K562 (cell line): ENCODE data around the gene ILK. TPM values are rescaled to one million over a fixed set of nuclear protein-coding genes. Genes with fewer than 3 reads are reported as not detected.

ENCODE experiments used
- ATAC-seq: fragments of 200-7000 bp; cut with Tn5 transposase; 3 replicates; pipeline ENCODE4 v1.9.1; 2020; ENCODE audit warnings: moderate library complexity
- BruUV-seq: library from RNA; stranded (reverse); fragments of 400-500 nt; replicated peaks from 2 replicates; lab custom pipeline; 2021; lab: Mats Ljungman, UMichigan
- CTCF ChIA-PET: fragments of 300-600 bp; formaldehyde crosslinking; extraction: SDS; loops from one replicate; lab custom pipeline; 2021; ENCODE audit warnings: low intra/inter-chr PET ratio; lab: Yijun Ruan, JAX
- POLR2A ChIA-PET: fragments of 300-600, 350-650 bp; sonication (Branson Sonifier 250); formaldehyde crosslinking; extraction: SDS; loops from one replicate; lab custom pipeline; 2021; ENCODE audit warnings: antibody characterized with exemption, inconsistent platforms; lab: Yijun Ruan, JAX
- DNase-seq, 4 experiments: peaks; one replicate each; pipeline versions ENCODE4 v3.0.0 to v3.0.0-alpha.2; 2011 to 2018; ENCODE audit warnings: low spot score in 3 of 4, mixed read lengths in 3 of 4; ENCODE audit errors: extremely low read depth in 1 of 4
- FAIRE-seq: peaks from 2 replicates; lab custom pipeline; 2011; peaks lifted over from hg19 to GRCh38; lab: Jason Lieb, UNC
- H2AFZ ChIP-seq: 2 replicates; pipeline ENCODE4 v1.6.0; 2011; ENCODE audit warnings: low read depth, low read length, control low read depth, inconsistent platforms
- H3K27ac ChIP-seq: fragments of 200-600 bp; 3 replicates; pipeline ENCODE4 v1.8.0; 2011; ENCODE audit warnings: low read depth, mild to moderate bottlenecking, control low read depth, inconsistent platforms, low read length, moderate library complexity, mixed read lengths; ENCODE audit errors: extremely low read depth
- H3K27me3 ChIP-seq, 2 experiments: fragments of 300-600 bp in 1 of 2; 2 replicates in 1 of 2; 3 replicates in 1 of 2; pipeline versions ENCODE4 v1.6.0 to v1.8.0; 2011; ENCODE audit warnings: inconsistent platforms in 2 of 2, low read length in 2 of 2, mild to moderate bottlenecking in 1 of 2, mixed read lengths in 1 of 2, moderate library complexity in 1 of 2; ENCODE audit not compliant: control insufficient read depth in 2 of 2, insufficient read depth in 2 of 2
- H3K36me3 ChIP-seq: fragments of 300-600 bp; 3 replicates; pipeline ENCODE4 v1.8.0; 2011; ENCODE audit warnings: mild to moderate bottlenecking, low read length, inconsistent platforms; ENCODE audit not compliant: control insufficient read depth, insufficient read depth
- H3K4me1 ChIP-seq, 2 experiments: fragments of 200-600 bp in 1 of 2; replicated peaks in 1 of 2; 2 replicates in 1 of 2; 3 replicates in 1 of 2; pipeline versions ENCODE4 v1.5.1 to v1.8.0; 2011; ENCODE audit warnings: inconsistent platforms in 2 of 2, low read length in 2 of 2, mild to moderate bottlenecking in 1 of 2, mixed read lengths in 1 of 2, moderate library complexity in 1 of 2; ENCODE audit not compliant: control insufficient read depth in 2 of 2, insufficient read depth in 2 of 2
- H3K4me2 ChIP-seq: 2 replicates; pipeline ENCODE4 v1.6.1; 2011; ENCODE audit warnings: low read length, control low read depth, inconsistent platforms, mixed read lengths; ENCODE audit not compliant: insufficient read depth
- H3K4me3 ChIP-seq: fragments of 200-600 bp; sonication (generic), shearing (Covaris generic); 2 replicates; pipeline ENCODE4 v1.5.1; 2016; ENCODE audit warnings: control low read depth, inconsistent platforms
- H3K79me2 ChIP-seq: fragments of 200-600 bp; 3 replicates; pipeline ENCODE4 v1.8.0; 2011; ENCODE audit warnings: low read length, inconsistent platforms; ENCODE audit not compliant: control insufficient read depth, insufficient read depth
- H3K9ac ChIP-seq, 2 experiments: 2 replicates each; pipeline versions ENCODE4 v1.6.0 to v1.6.1; 2011; ENCODE audit warnings: low read depth in 2 of 2, low read length in 2 of 2, control low read depth in 1 of 2, inconsistent platforms in 1 of 2, mild to moderate bottlenecking in 1 of 2, mixed read lengths in 1 of 2; ENCODE audit not compliant: insufficient read depth in 1 of 2
- H3K9me1 ChIP-seq: one replicate; pipeline ENCODE4 v1.6.0; 2011; ENCODE audit warnings: inconsistent platforms, mild to moderate bottlenecking, low read length, moderate library complexity; ENCODE audit not compliant: control insufficient read depth, insufficient read depth
- H3K9me3 ChIP-seq: replicated peaks from 2 replicates; pipeline ENCODE4 v1.5.1; 2011; ENCODE audit warnings: low read depth, low read length, inconsistent platforms; ENCODE audit not compliant: control insufficient read depth, insufficient read depth
- H4K20me1 ChIP-seq: replicated peaks from 2 replicates; pipeline ENCODE4 v1.6.1; 2011; ENCODE audit warnings: low read length, inconsistent platforms, mixed read lengths; ENCODE audit not compliant: control insufficient read depth, insufficient read depth
- CBX3 ChIP-seq, 2 experiments: IDR thresholded peaks; 1 replicate in 1 of 2; 2 replicates in 1 of 2; pipeline ENCODE4 v1.6.1; 2012; ENCODE audit warnings: inconsistent platforms in 2 of 2, low read length in 2 of 2, borderline replicate concordance in 1 of 2, control low read depth in 1 of 2
- CREB3L1 ChIP-seq: fragments of 450-650 bp; IDR thresholded peaks from 2 replicates; pipeline ENCODE4 v1.6.1; 2014; ENCODE audit warnings: low read depth, mild to moderate bottlenecking, moderate library complexity, borderline replicate concordance
- FOSL1 ChIP-seq: fragments of 200-800 bp; sonication (Bioruptor generic); conservative IDR thresholded peaks from 2 replicates; pipeline ENCODE4 v1.6.1; 2016; ENCODE audit warnings: missing genetic modification characterization, missing compliant biosample characterization
- HCFC1 ChIP-seq: IDR thresholded peaks from 2 replicates; pipeline ENCODE4 v1.6.1; 2012; ENCODE audit warnings: low read depth, low read length, improper control_type of control experiment
- HDAC6 ChIP-seq: IDR thresholded peaks from 2 replicates; pipeline ENCODE4 v1.6.1; 2012; ENCODE audit warnings: low read depth, mild to moderate bottlenecking, control low read depth, inconsistent platforms, low read length, moderate library complexity
- HNRNPH1 ChIP-seq: fragments of 200-400 bp; formaldehyde crosslinking; optimal IDR thresholded peaks from 2 replicates; pipeline ENCODE3; 2017; ENCODE audit warnings: low read depth, mild to moderate bottlenecking, low read length, moderate library complexity
- HNRNPLL ChIP-seq: fragments of 200-400 bp; formaldehyde crosslinking; IDR thresholded peaks from 2 replicates; pipeline ENCODE4 v1.6.1; 2017; ENCODE audit warnings: low read length, low read depth, mild to moderate bottlenecking; ENCODE audit not compliant: poor library complexity, severe bottlenecking
- LARP7 ChIP-seq: fragments of 450-650 bp; IDR thresholded peaks from 2 replicates; pipeline ENCODE4 v1.6.1; 2016
- MTA2 ChIP-seq: fragments of 450-650 bp; IDR thresholded peaks from 2 replicates; pipeline ENCODE4 v1.6.1; 2016; ENCODE audit warnings: low read depth
- PCBP2 ChIP-seq: fragments of 200-400 bp; formaldehyde crosslinking; IDR thresholded peaks from 2 replicates; pipeline ENCODE4 v1.6.1; 2018; ENCODE audit warnings: low read length, low read depth, mild to moderate bottlenecking, moderate library complexity; ENCODE audit not compliant: poor library complexity, severe bottlenecking
- PHB ChIP-seq: fragments of 250-450 bp; sonication (Bioruptor Pico); IDR thresholded peaks from 2 replicates; pipeline ENCODE4 v1.5.0; 2021
- PTBP1 ChIP-seq: fragments of 200-400 bp; formaldehyde crosslinking; IDR thresholded peaks from 2 replicates; pipeline ENCODE4 v1.6.1; 2017; ENCODE audit warnings: low read depth, low read length
- RBM25 ChIP-seq: fragments of 200-400 bp; formaldehyde crosslinking; IDR thresholded peaks from 2 replicates; pipeline ENCODE4 v1.6.1; 2018; ENCODE audit warnings: low read length, low read depth, moderate library complexity; ENCODE audit not compliant: severe bottlenecking
- SREBF1 ChIP-seq: fragments of 150-350 bp; IDR thresholded peaks from 2 replicates; pipeline ENCODE4 v1.6.1; 2014; ENCODE audit warnings: antibody characterized with exemption, low read depth, low read length, borderline replicate concordance
- TBL1XR1 ChIP-seq, 2 experiments: IDR thresholded peaks; 2 replicates each; pipeline ENCODE4 v1.6.1; 2012; ENCODE audit warnings: improper control_type of control experiment in 2 of 2, low read length in 2 of 2, mild to moderate bottlenecking in 1 of 2
- TBP ChIP-seq: optimal IDR thresholded peaks from 2 replicates; pipeline ENCODE3; 2011; ENCODE audit warnings: low read depth, low read length, improper control_type of control experiment
- ZBTB8A ChIP-seq: fragments of 450-650 bp; IDR thresholded peaks from 2 replicates; pipeline ENCODE4 v1.6.1; 2018; ENCODE audit warnings: mild to moderate bottlenecking, moderate library complexity; ENCODE audit not compliant: partially characterized antibody
- ZNF274 ChIP-seq: IDR thresholded peaks from 2 replicates; pipeline ENCODE4 v1.6.1; 2011; ENCODE audit warnings: low read depth, mild to moderate bottlenecking, low read length, moderate library complexity, borderline replicate concordance
- ZNF398 ChIP-seq: fragments of 250-450 bp; sonication (Bioruptor Pico); IDR thresholded peaks from 2 replicates; pipeline ENCODE4 v1.8.0; 2021; ENCODE audit warnings: moderate library complexity, mild to moderate bottlenecking, inconsistent platforms
- ZZZ3 ChIP-seq: fragments of 450-650 bp; IDR thresholded peaks from 2 replicates; pipeline ENCODE4 v1.6.1; 2016; ENCODE audit warnings: antibody characterized with exemption, mild to moderate bottlenecking, moderate library complexity
- WGBS: fragments of 100-300 bp; shearing (Covaris generic); methylation state at CpG from one replicate; pipeline ENCODE4 v1.1.6; 2016; ENCODE audit warnings: low coverage, mixed read lengths; ENCODE audit not compliant: insufficient coverage; ENCODE audit errors: missing lambda C conversion rate; 5-methylcytosine and 5-hydroxymethylcytosine counted together
- in situ Hi-C: fragments of 300-500 bp; cut with MboI; formaldehyde crosslinking; loops from 4 replicates; pipeline ENCODE4 v1.15.0; 2018; ENCODE audit warnings: inconsistent platforms, mixed read lengths
- intact Hi-C: fragments of 100-400 bp; cut with micrococcal nuclease; formaldehyde crosslinking; loops from 2 replicates; pipeline ENCODE4 v1.14.2; 2022
- polyA plus RNA-seq, 8 experiments: library from polyadenylated mRNA; depleted of rRNA in 4 of 8; stranded (reverse) in 5 of 8; unstranded in 3 of 8; fragments of >200 nt; fragmentation: Nextera tagmentation in 2 of 8; fragmentation: Illumina TruSeq in 1 of 8; extraction: Ambion mirVana in 2 of 8; extraction: Trizol in 1 of 8; gene quantifications; 2 replicates each; pipeline versions ENCODE4 v1.2.1 to v1.2.3, GENCODE V29; 2011 to 2014; ENCODE audit warnings: inconsistent platforms in 1 of 8, missing spikeins in 1 of 8
- total RNA-seq, 7 experiments: library from RNA; depleted of rRNA in 6 of 7; stranded (reverse); fragments of >200 nt in 6 of 7; fragmentation: Illumina TruSeq in 2 of 7; extraction: Trizol in 2 of 7; gene quantifications; 2 replicates each; pipeline versions ENCODE4 v1.2.1 to v1.2.3, GENCODE V29; 2011 to 2021; ENCODE audit warnings: low replicate concordance in 1 of 7

The ILK gene
- total and polyA plus RNA-seq, 9 of the 15 experiments (the other 6 are each of a cell fraction or from before 2014, with no cell fraction given): 43.3 to 95.9 (median 58.9) TPM

DNA sequence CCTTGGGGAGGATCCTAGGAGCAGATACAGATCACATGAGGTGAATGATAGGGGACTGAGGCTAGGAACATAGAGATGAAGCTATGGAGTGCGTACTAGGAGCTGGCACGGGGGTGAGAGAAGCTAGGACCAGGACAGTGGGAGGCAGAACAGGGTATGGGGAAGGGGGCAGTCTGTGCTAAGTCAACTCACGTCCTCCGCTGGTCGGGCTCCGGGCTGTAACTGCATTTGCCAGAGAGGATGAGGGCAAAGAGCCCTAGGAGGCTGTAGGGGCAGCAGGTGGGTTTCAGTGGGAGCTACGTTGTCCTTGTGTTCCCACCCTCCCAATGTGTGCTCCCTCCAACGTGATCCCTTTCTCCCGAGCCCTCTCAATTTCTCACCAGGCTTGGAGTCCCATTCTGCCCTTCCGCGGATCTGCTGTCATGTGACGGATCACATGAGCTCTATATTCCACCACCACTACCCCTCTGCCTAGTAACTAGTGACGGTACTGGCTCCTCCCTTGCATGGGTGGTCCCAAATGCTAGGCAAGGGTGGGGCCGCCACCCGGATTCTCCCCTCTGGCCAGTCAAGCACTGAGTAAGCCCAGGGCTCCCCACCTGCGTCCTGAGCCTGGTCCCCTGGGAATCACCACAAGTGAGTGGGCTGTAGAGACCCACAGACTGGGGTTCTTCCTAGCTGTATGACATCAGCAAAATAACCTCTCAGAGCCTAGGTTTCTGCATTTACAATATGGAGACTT, 15.6 kb downstream of the ILK start, which contains the start of gene TPP1:
Gene TPP1, minus strand, starts transcription at position 419 of the 742 bp plus-strand sequence. Its CDS starts 22 bp downstream, at position 397.
- Histone ChIP-seq H3K4me3 (peak within 1 kb of the TSS; percentile 71), H3K9me1 (no peaks in the 10 kb centered on the region), H3K27me3 (peaks cover 0 to 9% of the 10 kb centered on the region in 2 experiments; a peak in 1 of 5 replicates), H3K79me2 (peaks cover 8% of the 10 kb centered on the region), H4K20me1 (no peaks in the 10 kb centered on the region), H3K4me1 (peaks cover 8 to 36% of the 10 kb centered on the region in 2 experiments), H2AFZ (peak within 1 kb of the TSS; percentile 95), H3K4me2 (peak within 1 kb of the TSS; percentile 100), H3K9me3 (no peaks in the 10 kb centered on the region), H3K36me3 (peaks cover 19% of the 10 kb centered on the region; the same call in 2 of the 3 replicates), H3K9ac (peak within 1 kb of the TSS; percentile 91 to 93), H3K27ac (peak within 1 kb of the TSS; percentile 86)
- peak; percentile 100 for FAIRE-seq
- intact Hi-C loops (loop anchor here (2.0 to 5.0 kb wide), 2 partner anchors 20 to 87 kb away; no protein-coding TSS in a partner anchor), in situ Hi-C loops (no loop called here)
- DNase-seq: peak; percentile 92 to 97 (median 94)
- ChIA-PET POLR2A (interaction anchor here (0.6 to 2.8 kb wide), 11 partner anchors 9 to 119 kb away, joined by 3 to 17 read pairs (median 5); partner anchors contain the start of genes ILK and MRPL17), CTCF (no interaction called here)
- ATAC-seq: peak; percentile 97
- BruUV-seq: no TSS peak
- under 1% methylated on average over 16 of the region's 16 CpGs for WGBS
- TF ChIP-seq HNRNPLL (no peak), PCBP2 (no peak), PTBP1 (no peak), ZNF398 (CRISPR knock-in tag) (no peak), LARP7 (no peak), TBP (peak; percentile 64), FOSL1 (tag) (no peak; the same call in 1 of the 2 replicates), MTA2 (no peak), ZBTB8A (no peak), TBL1XR1 (IDR thresholded peaks at IDR 0.05; ENCODE audit: low read length in 2 of 2) (peak in 1 of 2 experiments; percentile 57; a peak in 1 of 4 replicates), HNRNPH1 (no peak), PHB (no peak), ZNF274 (no peak), HDAC6 (no peak), CREB3L1 (no peak), HCFC1 (peak; percentile 60; the same call in 1 of the 2 replicates), ZZZ3 (no peak), CBX3 (IDR thresholded peaks at IDR 0.05; ENCODE audit: borderline replicate concordance in 1 of 2, low read length in 2 of 2) (no peak), SREBF1 (no peak), RBM25 (no peak)
